Testis (tissue), 3 donors: ENCODE data around the gene SNED1. TPM values are rescaled to one million over a fixed set of nuclear protein-coding genes. Genes with fewer than 3 reads are reported as not detected.
A peak's percentile ranks its signal among the peaks of the same experiment; 100 is the strongest.
"Not testable (repeated sequence)": the region's sequence is repeated elsewhere in the genome, so short reads cannot be mapped to it uniquely, and the experiment has no call there.

Experiments used
- DNase-seq: peaks from one replicate; pipeline ENCODE4 v3.0.0-alpha.2; 2019
- H3K27ac ChIP-seq, 2 donors: fragments of 200-600 bp; sonication (generic); one replicate each; pipeline ENCODE4 v1.5.1; 2019
- H3K27me3 ChIP-seq: fragments of 200-600 bp; sonication (generic); one replicate; pipeline ENCODE4 v1.5.1; 2019
- H3K36me3 ChIP-seq: fragments of 200-600 bp; sonication (generic); one replicate; pipeline ENCODE4 v1.5.1; 2017; ENCODE audit warnings: low read depth; ENCODE audit errors: missing control alignments
- H3K4me1 ChIP-seq: fragments of 200-600 bp; sonication (generic); one replicate; pipeline ENCODE4 v1.5.1; 2019
- H3K4me3 ChIP-seq, 2 donors: fragments of 200-600 bp; sonication (generic); one replicate each; pipeline ENCODE4 v1.5.1; 2017 to 2019
- H3K9me3 ChIP-seq: fragments of 200-600 bp; sonication (generic); one replicate; pipeline ENCODE4 v1.5.1; 2017
- CTCF ChIP-seq, 3 experiments: fragments of 450-650 bp in 2 of 3; fragments of 200-600 bp in 1 of 3; sonication (generic) in 1 of 3; IDR thresholded peaks; one replicate each; pipeline ENCODE4 v1.5.1; 2016 to 2019; ENCODE audit warnings: antibody characterized with exemption in 3 of 3, mild to moderate bottlenecking in 2 of 3, moderate library complexity in 1 of 3
- POLR2A ChIP-seq: fragments of 450-650 bp; IDR thresholded peaks from one replicate; pipeline ENCODE4 v1.6.1; 2017; ENCODE audit warnings: antibody characterized with exemption, mild to moderate bottlenecking, moderate library complexity
- WGBS, 2 donors: methylation state at CpG; one replicate each; pipeline ENCODE4 v1.1.5; 2018; 5-methylcytosine and 5-hydroxymethylcytosine counted together
- intact Hi-C: fragments of 100-400 bp; cut with DNase I; formaldehyde crosslinking; loops from one replicate; pipeline ENCODE4 v1.15.1; 2023; ENCODE audit warnings: low total_unique reads
- polyA plus RNA-seq: library from polyadenylated mRNA; stranded (reverse); fragments of 350-450 nt; fragmentation: Illumina TruSeq; extraction: RNeasy Lipid Tissue Mini Kit (QIAGEN cat#74804); gene quantifications from one replicate; pipeline ENCODE4 v1.2.3, GENCODE V29; 2014; ENCODE audit warnings: low read depth, low replicate concordance; ENCODE audit not compliant: insufficient read depth
- total RNA-seq, 2 donors: library from RNA; depleted of rRNA; stranded (reverse); fragments of >200 nt; gene quantifications; one replicate each; pipeline ENCODE4 v1.2.3, GENCODE V29; 2016

SNED1 gene
- total and polyA plus RNA-seq, 3 donors from 2014 or later: 15.8 to 107 (median 82.7) TPM

DNA sequence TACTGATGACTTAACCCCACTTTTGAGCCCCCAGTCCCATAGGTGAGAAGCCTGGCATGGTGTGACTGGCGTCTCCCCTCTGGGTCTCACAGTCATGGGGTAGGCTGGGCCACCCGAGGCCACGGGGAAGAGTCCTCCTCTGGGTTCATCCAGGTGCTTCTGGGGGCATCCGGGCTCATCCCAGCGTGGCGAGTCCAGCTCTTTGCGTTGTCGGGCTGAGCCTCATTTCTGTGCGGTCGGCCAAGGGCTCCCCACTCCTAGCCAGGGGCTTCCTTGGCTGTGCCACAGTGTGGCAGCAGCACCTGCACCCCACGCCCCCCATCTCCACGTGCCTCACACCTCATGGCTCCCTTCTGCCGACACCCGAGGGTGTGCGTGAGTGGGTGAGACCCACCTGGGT, 27.6 kb upstream of the SNED1 start:
- H3K27me3 ChIP-seq: no peaks in the 10 kb centered on the region
- H3K27ac ChIP-seq: no peak overlapping the region
- H3K36me3 ChIP-seq: no peaks in the 10 kb centered on the region
- TF ChIP-seq CTCF (IDR thresholded peaks at IDR 0.05): no peak
- H3K4me3 ChIP-seq: no peak overlapping the region
- DNase-seq: no peak
- peaks cover 18% of the 10 kb centered on the region for H3K4me1 ChIP-seq
- intact Hi-C loops: no loop called here
- WGBS, 2 donors: 91 to 97% methylated on average over 15 of the region's 15 CpGs
- no peaks in the 10 kb centered on the region for H3K9me3 ChIP-seq

DNA sequence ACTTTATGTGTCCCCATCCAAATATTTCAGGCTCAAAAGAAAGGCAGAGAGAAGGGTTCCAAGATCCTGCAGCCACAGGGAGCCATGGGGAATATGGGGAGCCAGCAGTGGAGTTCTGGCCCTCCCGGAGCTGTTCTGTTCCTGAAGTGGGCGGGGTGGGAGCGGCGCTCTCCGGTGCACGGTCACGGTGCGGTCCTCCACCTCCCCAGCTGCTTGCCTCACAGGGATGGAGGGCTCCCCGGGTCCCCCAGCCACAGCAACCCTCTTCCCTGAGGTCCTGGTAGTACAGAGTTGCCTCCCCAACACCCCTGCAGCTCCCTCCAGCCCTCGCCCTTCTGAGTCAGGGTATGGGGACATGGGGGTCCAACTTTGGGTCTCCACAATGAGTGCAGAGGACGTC, 26.2 kb upstream of the SNED1 start:
- no peaks in the 10 kb centered on the region for H3K27me3 ChIP-seq
- DNase-seq: peak; percentile 49
- intact Hi-C loops: no loop called here
- H3K4me3 ChIP-seq: no peak overlapping the region
- peaks cover 17% of the 10 kb centered on the region for H3K4me1 ChIP-seq
- TF ChIP-seq POLR2A (no peak), CTCF (IDR thresholded peaks at IDR 0.05) (no peak)
- no peak overlapping the region for H3K27ac ChIP-seq
- 54 to 64% methylated on average over 10 to 11 of the region's 11 CpGs for WGBS, 2 donors
- no peaks in the 10 kb centered on the region for H3K9me3 ChIP-seq
- H3K36me3 ChIP-seq: no peaks in the 10 kb centered on the region

- Histone ChIP-seq H3K27me3 (no peaks in the 10 kb centered on the region), H3K4me1 (peaks cover 17% of the 10 kb centered on the region), H3K36me3 (no peaks in the 10 kb centered on the region), H3K4me3 (no peak overlapping the region), H3K27ac (no peak overlapping the region), H3K9me3 (no peaks in the 10 kb centered on the region)
- WGBS, 2 donors: 54 to 55% methylated on average over 16 to 17 of the region's 17 CpGs
- no peak for TF ChIP-seq CTCF (IDR thresholded peaks at IDR 0.05)
- no peak for TF ChIP-seq POLR2A
- no peak for DNase-seq
- intact Hi-C loops: no loop called here
These were observed 25.5 kb upstream of the SNED1 start for GRCh38 chr2:240972636-240973521.

- H3K4me1 ChIP-seq: peaks cover 17% of the 10 kb centered on the region
- WGBS, 2 donors: 87 to 90% methylated on average over 10 of the region's 10 CpGs
- no peak overlapping the region for H3K4me3 ChIP-seq
- TF ChIP-seq POLR2A (no peak), CTCF (IDR thresholded peaks at IDR 0.05) (no peak)
- H3K27me3 ChIP-seq: no peaks in the 10 kb centered on the region
- no peaks in the 10 kb centered on the region for H3K9me3 ChIP-seq
- DNase-seq: no peak
- intact Hi-C loops: no loop called here
- H3K36me3 ChIP-seq: no peaks in the 10 kb centered on the region
- no peak overlapping the region for H3K27ac ChIP-seq
These were observed 23.4 kb upstream of the SNED1 start for GRCh38 chr2:240974771-240975572.

GRCh38 chr2:240975903-240976302, 22.5 kb upstream of the SNED1 start:
- H3K36me3 ChIP-seq, H3K27me3 ChIP-seq, H3K27ac ChIP-seq, DNase-seq, H3K9me3 ChIP-seq, intact Hi-C loops, H3K4me3 ChIP-seq: not testable (repeated sequence)
- WGBS, 2 donors: 89 to 97% methylated on average over 2 to 4 of the region's 4 CpGs
- H3K4me1 ChIP-seq: peaks cover 17% of the 10 kb centered on the region
